Ishikawa (cell line): ENCODE measurements around the gene DNAJB2.

ENCODE experiments used
- CEBPB ChIP-seq: IDR thresholded peaks from 2 replicates; pipeline ENCODE4 v1.6.1; 2012
- CREB1 ChIP-seq: IDR thresholded peaks from 2 replicates; pipeline ENCODE4 v1.6.1; 2012; ENCODE audit warnings: low read depth
- EGR1 ChIP-seq: IDR thresholded peaks from 2 replicates; pipeline ENCODE4 v1.6.1; 2012
- EP300 ChIP-seq: IDR thresholded peaks from 2 replicates; pipeline ENCODE4 v1.6.1; 2012; ENCODE audit warnings: borderline replicate concordance
- FOXM1 ChIP-seq: IDR thresholded peaks from 2 replicates; pipeline ENCODE4 v1.6.1; 2012; ENCODE audit warnings: low read depth, borderline replicate concordance
- MAX ChIP-seq: IDR thresholded peaks from 2 replicates; pipeline ENCODE4 v1.6.1; 2012
- NFIC ChIP-seq: IDR thresholded peaks from 2 replicates; pipeline ENCODE4 v1.6.1; 2012
- RAD21 ChIP-seq: IDR thresholded peaks from 2 replicates; pipeline ENCODE4 v1.6.1; 2012; ENCODE audit warnings: low read depth
- REST ChIP-seq: IDR thresholded peaks from 2 replicates; pipeline ENCODE4 v1.6.1; 2012; ENCODE audit warnings: low read depth, mild to moderate bottlenecking
- TAF1 ChIP-seq: IDR thresholded peaks from 2 replicates; pipeline ENCODE4 v1.6.1; 2012; ENCODE audit warnings: low read depth, mild to moderate bottlenecking
- TCF12 ChIP-seq: IDR thresholded peaks from 2 replicates; pipeline ENCODE4 v1.6.1; 2012; ENCODE audit warnings: low read depth
- TEAD4 ChIP-seq: IDR thresholded peaks from 2 replicates; pipeline ENCODE4 v1.6.1; 2012
- YY1 ChIP-seq: IDR thresholded peaks from 2 replicates; pipeline ENCODE4 v1.6.1; 2012; ENCODE audit warnings: low read depth
- ZBTB7A ChIP-seq: IDR thresholded peaks from 2 replicates; pipeline ENCODE4 v1.6.1; 2012; ENCODE audit warnings: low read depth
- TF ChIP-seq, protein P1 (sequence below): IDR thresholded peaks from 2 replicates; pipeline ENCODE4 v1.6.1; 2012

Gene DNAJB2

DNA sequence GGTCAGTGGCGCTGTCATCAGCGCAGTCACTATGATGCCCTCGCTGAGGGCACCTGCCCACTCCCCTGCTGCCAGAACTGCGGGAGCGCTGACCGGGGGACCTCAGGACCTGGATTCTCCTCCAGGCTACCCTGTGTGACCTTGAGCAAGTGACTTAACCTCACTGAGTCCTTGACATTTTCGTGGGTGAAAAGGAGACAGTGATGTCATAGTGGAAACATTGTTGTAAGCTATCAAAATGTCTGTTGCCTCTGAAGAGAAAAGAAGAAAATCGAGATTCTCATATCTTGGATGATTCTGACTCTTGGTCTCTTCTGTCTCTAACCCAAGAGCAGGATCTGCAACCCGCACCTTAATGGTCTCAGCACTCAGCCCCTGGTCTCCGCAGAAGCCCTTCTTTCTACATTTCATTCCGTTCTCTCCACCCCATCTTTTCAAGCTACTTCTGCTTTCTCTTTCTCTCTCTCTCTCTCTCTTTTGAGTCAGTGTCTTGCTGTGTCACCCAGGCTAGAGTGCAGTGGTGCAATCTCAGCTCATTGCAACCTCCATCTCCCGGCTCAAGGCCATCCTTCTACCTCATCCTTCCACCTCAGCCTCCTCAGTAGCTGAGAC, 24.5 kb upstream of the DNAJB2 start:
- TF ChIP-seq EGR1: no peak
- no peak for TF ChIP-seq YY1
- TF ChIP-seq ZBTB7A: no peak
- TF ChIP-seq TAF1: no peak
- TF ChIP-seq, protein P1, sequence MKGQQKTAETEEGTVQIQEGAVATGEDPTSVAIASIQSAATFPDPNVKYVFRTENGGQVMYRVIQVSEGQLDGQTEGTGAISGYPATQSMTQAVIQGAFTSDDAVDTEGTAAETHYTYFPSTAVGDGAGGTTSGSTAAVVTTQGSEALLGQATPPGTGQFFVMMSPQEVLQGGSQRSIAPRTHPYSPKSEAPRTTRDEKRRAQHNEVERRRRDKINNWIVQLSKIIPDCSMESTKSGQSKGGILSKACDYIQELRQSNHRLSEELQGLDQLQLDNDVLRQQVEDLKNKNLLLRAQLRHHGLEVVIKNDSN: no peak
- no peak for TF ChIP-seq TCF12
- no peak for TF ChIP-seq FOXM1
- TF ChIP-seq RAD21: no peak
- TF ChIP-seq NFIC: no peak
- no peak for TF ChIP-seq EP300
- TF ChIP-seq MAX: no peak
- no peak for TF ChIP-seq REST
- no peak for TF ChIP-seq CEBPB
- TF ChIP-seq CREB1: no peak
- no peak for TF ChIP-seq TEAD4

DNA sequence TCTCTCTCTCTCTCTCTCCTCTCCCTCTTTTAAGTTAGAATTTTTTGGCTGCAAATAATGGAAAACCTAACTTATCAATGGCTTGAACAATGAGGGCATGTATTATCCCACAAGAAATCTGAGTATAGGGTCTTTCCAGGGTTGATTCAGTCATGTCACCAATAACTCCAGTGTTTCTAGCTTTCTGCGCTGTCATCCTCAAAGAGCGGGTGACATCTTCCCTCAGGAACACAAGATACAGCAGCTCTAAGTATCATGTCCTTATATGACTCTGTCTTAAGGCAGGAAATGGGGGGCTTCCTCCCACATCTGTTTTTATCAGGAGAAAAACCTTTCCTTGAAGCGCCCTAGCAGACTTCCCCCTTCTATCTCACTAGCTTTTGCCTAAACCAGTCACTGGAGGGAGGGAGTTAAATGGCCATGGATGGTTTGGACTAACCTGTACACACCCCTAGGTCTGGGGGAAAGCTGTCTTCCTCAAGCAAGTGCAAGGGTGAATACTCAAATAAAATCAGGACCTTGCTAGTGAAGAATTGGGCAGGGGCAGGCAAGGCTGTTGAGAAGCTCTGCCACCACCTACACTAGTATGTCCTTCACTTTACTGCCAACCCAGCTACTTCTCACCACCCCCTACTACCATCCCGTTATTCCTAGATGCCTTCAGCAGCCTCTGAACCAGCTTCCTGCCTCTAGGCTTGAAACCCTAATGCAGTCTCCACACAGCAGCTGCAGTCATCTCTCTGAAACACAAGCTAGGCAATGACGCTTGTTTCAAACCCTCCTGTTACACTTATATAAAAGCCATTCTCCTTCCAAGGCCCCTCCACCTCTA, 17.9 kb upstream of the DNAJB2 start:
- TF ChIP-seq TAF1 (no peak), RAD21 (no peak), MAX (no peak), REST (no peak), EP300 (no peak), EGR1 (no peak), FOXM1 (no peak), ZBTB7A (no peak), NFIC (no peak), TEAD4 (no peak), TCF12 (no peak), CREB1 (no peak), YY1 (no peak), CEBPB (no peak)
- TF ChIP-seq, protein P1: no peak

- no peak for TF ChIP-seq ZBTB7A
- no peak for TF ChIP-seq CEBPB
- TF ChIP-seq TAF1: no peak
- TF ChIP-seq CREB1: no peak
These were observed 12.9 kb upstream of the DNAJB2 start for GRCh38 chr2:219266232-219266631.

- TF ChIP-seq CREB1 (no peak), TEAD4 (no peak), RAD21 (no peak), MAX (no peak), TAF1 (no peak), NFIC (no peak), FOXM1 (no peak), REST (no peak), ZBTB7A (no peak), EP300 (no peak), CEBPB (no peak), YY1 (no peak), EGR1 (no peak), TCF12 (no peak)
- TF ChIP-seq, protein P1: no peak
These were observed 12.3 kb upstream of the DNAJB2 start for GRCh38 chr2:219266886-219267285.
